HG03521 (cell line): ENCODE measurements around the gene OVCA2.

Source experiments
- ATAC-seq: cut with Tn5 transposase; IDR thresholded peaks from one replicate; pipeline ENCODE4 v1.9.1; 2021; ENCODE audit warnings: mild to moderate bottlenecking, moderate library complexity; ENCODE audit not compliant: unreplicated experiment

The OVCA2 gene

GRCh38 chr17:2064520-2064971, 22.7 kb downstream of the OVCA2 start:
- no peak for ATAC-seq

- ATAC-seq = no peak
Observed at GRCh38 chr17:2064980-2065785, 23.4 kb downstream of the OVCA2 start.

GRCh38 chr17:2065949-2066400, 24.2 kb downstream of the OVCA2 start:
- ATAC-seq = no peak

GRCh38 chr17:2067048-2067561, 25.3 kb downstream of the OVCA2 start:
- ATAC-seq = no peak

DNA sequence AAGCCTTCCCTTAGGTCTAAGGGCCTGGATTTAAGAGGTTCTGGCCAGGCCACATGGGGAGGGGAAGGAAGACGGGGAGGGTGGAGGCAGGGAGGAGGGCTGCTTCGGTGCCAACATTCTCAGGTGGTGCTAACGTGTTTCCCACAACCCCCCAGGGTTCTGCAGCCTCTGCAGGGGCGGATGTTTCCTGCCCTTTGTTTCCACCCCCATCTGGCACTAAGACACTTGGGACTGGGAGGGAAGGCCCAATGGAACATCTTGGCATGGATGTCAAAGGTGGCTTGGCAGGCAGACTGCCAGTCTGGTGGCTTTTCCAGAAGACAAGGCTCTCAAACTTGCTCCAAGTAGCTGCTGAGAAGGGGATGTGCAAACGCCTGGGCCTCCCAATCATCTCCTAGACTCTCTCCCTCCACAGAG, 25.8 kb downstream of the OVCA2 start:
- ATAC-seq = no peak

DNA sequence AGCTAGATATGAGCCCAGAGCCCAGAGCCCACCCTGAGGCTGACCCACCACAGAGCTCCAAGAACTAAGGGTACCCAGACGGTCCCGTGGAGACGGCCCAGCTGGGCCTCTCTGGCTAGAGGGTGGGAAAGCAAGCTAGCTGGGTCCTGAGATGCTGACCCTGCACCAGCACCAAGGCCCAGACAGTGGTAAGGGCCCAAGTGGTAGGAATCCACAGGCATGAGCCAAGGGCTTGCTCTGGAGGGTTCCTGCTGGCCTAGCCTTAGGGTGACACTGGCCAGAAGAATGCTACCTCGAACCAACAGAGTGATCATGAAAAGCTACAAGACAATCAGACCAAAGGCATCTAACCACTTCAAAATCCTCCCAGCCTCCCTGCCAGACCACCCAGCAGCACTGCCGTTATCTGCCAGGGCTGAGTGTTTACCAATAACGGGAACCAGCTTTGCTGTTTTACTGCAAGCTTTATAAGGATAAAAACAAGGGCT, 26.3 kb downstream of the OVCA2 start:
- ATAC-seq = no peak

GRCh38 chr17:2068519-2069051, 26.8 kb downstream of the OVCA2 start:
- ATAC-seq = no peak

DNA sequence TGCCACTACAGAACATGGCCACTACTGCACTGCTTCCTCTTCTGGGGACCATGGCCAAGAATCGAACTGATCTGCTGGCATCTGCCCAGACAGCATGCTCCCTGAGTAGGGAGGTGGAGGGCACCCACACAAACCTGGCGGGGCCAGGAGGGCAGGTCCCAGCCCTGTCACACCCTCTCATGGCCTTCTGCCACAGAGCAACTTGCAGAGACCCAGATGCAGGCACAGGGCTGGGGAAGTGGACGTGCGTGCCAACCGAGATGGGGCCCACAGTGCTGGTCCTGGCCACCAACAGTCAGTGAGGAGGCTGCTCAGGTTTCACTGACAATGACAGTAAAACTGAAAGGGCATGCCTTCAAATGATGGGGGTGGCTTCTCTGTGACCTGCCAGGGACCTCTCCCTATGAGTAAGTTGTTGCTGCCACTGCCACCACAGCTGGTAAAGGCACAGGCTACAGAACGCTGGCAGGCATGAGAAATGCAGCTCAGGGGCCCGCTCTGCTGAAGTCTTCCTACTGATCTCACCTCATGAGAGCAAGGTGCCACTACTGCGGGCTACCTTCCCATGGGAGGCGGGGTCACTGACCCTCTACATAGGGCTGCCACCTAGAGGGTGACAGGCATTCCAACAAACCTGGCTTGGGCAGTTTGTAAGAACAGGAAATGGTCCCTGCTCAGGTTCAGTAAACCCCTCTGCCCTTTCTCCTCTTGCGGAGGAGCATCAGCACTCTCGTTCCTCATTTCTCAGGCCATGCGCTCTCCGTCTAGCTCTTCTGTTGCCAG, 28.6 kb downstream of the OVCA2 start:
- ATAC-seq = peak; percentile 73

- ATAC-seq = no peak
Observed at GRCh38 chr17:2071024-2071385, 29.2 kb downstream of the OVCA2 start.

DNA sequence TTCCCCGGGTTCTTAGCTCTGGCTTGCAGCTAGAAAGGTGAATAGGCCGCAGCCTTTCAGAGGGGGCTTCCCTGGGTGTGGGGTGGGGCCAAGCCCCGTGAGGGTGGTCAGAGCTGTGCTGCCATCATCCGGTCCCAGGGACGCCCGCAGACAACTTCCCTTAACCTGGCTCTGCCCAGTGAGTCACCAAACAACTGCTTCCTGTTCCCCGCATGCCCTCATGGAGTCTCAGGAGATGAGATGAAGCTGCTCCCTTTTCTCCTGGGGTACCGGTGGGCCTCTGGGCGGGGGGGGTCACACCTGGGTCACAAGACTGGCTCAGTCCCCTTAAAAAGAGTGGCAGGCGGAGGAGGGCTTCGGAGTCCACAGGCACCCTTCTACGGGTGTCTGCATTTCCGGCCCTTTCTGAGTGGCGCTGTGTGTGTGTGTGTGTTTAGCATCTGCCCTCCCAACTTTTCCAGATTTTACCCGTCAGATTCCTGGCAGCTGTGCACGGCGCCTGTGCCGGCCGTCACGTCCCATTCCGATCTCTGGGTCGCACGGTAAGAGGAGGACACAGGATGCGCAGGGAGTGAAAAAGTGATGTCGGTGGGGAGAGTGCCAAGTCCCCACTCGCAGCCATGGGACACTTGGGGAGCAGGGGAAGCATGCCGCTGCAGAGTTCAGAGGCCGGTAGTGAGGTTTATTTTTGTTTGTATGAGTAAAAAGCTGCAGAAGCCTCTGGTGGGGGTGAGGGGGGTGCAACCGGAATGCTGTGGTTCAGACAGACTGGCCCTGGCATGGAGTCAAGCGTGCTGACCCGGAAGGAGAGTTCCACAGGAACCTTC, 29.8 kb downstream of the OVCA2 start:
- ATAC-seq = no peak

DNA sequence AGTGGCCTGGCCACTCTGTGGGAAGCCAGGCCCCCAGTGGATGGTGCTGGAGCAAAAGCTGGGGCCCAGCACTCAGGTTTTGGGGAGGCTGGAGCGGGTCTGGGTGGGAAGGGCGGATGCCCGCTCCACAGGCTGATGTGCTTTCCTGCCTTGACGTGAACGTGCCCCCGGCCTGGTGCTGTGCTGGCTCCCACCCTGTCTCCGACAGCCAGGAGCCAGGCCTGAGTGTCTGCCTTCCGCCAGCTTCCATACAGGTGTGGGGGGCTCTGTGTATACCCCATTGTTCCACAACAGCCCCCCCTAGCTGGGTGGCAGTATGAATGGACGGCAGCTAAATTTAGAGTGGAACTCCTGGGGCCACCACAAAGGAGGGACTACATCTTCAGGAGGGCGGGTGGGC, 33.1 kb downstream of the OVCA2 start:
- ATAC-seq = no peak

DNA sequence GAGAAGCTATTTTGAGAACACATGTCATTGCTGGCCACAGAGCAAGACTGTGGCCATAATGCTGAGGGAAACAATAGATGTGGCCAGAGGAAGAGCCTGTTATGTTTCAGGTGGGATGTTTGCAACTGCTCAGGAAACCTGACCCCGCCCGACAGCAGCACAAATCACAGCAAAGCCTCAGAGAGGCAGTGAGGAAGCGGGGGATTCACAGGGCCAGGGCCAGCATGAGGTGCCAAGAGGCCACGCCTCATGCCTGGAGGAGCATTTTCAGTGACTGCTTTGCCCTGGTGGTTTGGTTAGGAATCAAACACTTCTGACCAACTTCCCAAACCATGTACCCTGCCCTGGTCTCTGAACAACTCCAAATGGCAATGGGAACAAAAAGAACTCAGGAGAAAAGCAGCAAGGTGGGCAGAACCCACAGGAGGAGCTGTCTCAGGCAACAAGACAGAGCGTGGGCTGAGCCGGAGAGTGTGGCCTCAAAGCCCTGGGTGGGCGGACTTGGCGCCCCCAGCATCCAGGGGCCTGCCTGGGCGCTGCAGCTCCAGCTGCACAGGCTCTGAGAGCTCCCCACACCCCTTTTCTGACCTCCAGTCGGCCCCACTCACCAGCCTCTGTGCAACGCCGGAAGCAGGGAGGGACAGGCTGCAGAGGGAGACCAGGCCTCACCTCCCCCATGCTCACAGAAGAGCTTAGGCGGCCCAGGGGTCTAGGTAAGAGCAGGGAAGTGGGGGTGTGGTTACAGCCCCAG, 33.7 kb downstream of the OVCA2 start:
- no peak for ATAC-seq

- ATAC-seq = no peak
Observed at GRCh38 chr17:2076087-2076984, 34.5 kb downstream of the OVCA2 start.

- ATAC-seq = no peak
Observed at GRCh38 chr17:2077040-2077439, 35.2 kb downstream of the OVCA2 start.

DNA sequence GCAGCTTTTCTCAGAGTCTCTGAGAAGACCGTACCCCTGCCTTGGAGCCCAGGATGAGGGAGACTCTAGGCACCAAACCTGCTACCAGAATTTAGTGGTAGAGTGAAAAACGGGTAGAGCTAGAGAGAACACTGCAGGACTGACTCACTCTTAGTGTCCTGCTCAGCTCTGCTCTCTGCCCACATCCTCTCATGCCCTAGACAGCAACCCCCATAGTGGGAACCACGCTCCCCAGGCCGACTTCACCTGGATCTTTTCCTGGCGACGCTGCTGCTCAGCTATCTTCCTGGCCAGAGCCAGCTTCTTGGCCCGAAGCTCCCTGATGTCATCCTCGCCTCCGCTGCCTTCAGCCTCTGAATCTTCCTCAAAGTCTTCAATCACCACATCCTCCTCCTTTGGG, 39.7 kb downstream of the OVCA2 start:
- ATAC-seq = no peak

DNA sequence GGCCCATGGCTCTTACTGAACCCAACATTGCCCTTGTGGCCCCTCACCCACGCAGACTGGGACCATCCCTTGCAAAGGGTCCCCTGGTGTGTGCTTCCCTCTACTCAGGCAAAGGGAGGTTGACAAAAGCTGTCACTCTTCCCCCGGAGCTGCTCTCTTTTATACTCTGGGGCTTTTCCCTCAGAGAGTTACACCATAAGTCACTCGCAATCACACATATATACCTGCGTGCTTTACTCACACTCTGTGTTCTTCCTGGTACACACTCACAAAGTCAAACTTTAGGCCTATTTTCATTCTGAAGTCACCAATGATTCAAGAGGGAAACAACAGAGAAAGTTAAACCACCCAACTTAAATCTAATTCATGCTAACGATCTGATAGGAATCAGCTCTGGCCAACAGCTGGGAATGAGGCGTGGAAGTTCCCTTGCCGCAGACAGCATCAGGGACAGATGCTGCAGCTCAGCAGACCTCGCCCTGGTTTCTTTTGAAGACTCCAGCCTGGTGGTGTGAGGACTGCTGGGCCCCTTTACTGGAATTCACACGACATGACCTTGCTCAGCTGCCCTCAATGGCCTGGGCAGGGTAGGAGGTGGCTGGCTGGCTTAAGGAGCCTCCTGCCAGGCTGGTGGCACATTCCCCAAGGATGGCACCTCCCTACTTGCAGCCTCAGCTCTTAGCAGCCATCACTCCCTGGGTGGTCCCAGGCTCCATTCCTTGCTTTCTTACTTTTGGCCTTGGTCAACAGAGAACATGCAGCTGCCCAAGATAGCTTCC, 40.4 kb downstream of the OVCA2 start:
- ATAC-seq = no peak

GRCh38 chr17:2083613-2084035, 41.8 kb downstream of the OVCA2 start:
- no peak for ATAC-seq
